Prostate gland (tissue), 2 donors: ENCODE results near the gene COPB1. TPM values are rescaled to one million over a fixed set of nuclear protein-coding genes. Genes with fewer than 3 reads are reported as not detected.

Source experiments
- DNase-seq: peaks from one replicate; pipeline ENCODE4 v3.0.0-alpha.2; 2019; ENCODE audit warnings: low spot score
- H3K27ac ChIP-seq, 2 donors: fragments of 200-600 bp; sonication (generic); 2 replicates each; pipeline ENCODE4 v1.5.1; 2017 to 2019
- H3K27me3 ChIP-seq: fragments of 200-600 bp; sonication (generic); replicated peaks from 2 replicates; pipeline ENCODE4 v1.5.1; 2019; ENCODE audit not compliant: insufficient read depth
- H3K36me3 ChIP-seq, 2 donors: fragments of 200-600 bp; sonication (generic); 1 replicate in 1 of 2; 2 replicates in 1 of 2; pipeline versions ENCODE4 v1.5.1 to v1.8.1; 2017 to 2019
- H3K4me1 ChIP-seq: fragments of 200-600 bp; sonication (generic); replicated peaks from 2 replicates; pipeline ENCODE4 v1.5.1; 2019
- H3K4me3 ChIP-seq, 2 donors: fragments of 200-600 bp; sonication (generic); 2 replicates each; pipeline ENCODE4 v1.5.1; 2017 to 2019
- H3K9me3 ChIP-seq: fragments of 200-600 bp; sonication (generic); 2 replicates; pipeline ENCODE4 v1.5.1; 2017
- CTCF ChIP-seq, 4 experiments: fragments of 200-600 bp in 2 of 4; fragments of 450-650 bp in 2 of 4; sonication (generic) in 2 of 4; IDR thresholded peaks; 1 replicate in 3 of 4; 2 replicates in 1 of 4; pipeline ENCODE4 v1.5.1; 2016 to 2019; ENCODE audit warnings: antibody characterized with exemption in 4 of 4, mild to moderate bottlenecking in 2 of 4, moderate library complexity in 2 of 4
- POLR2A ChIP-seq: fragments of 450-650 bp; IDR thresholded peaks from one replicate; pipeline ENCODE4 v1.6.1; 2016; ENCODE audit warnings: antibody characterized with exemption, mild to moderate bottlenecking
- POLR2AphosphoS5 ChIP-seq: sonication (generic); formaldehyde crosslinking; IDR thresholded peaks from one replicate; pipeline ENCODE4 v1.6.1; 2017; ENCODE audit warnings: antibody characterized with exemption
- WGBS: methylation state at CpG from one replicate; pipeline ENCODE4 v1.1.5; 2018; 5-methylcytosine and 5-hydroxymethylcytosine counted together
- intact Hi-C: fragments of 100-400 bp; cut with DNase I; formaldehyde crosslinking; loops from one replicate; pipeline ENCODE4 v1.14.2; 2022
- total RNA-seq, 2 donors: library from RNA; depleted of rRNA; stranded (reverse); fragments of >200 nt; gene quantifications; one replicate each; pipeline ENCODE4 v1.1.0, GENCODE V29; 2016

The COPB1 gene
- total RNA-seq, 2 donors from 2014 or later, result 77.7 to 145 TPM

- WGBS, result 77% methylated on average over 6 of the region's 6 CpGs
- no peaks in the 10 kb centered on the region for H3K36me3 ChIP-seq
- H3K27me3 ChIP-seq, result no peaks in the 10 kb centered on the region
- no peaks in the 10 kb centered on the region for H3K4me1 ChIP-seq
- no peaks in the 10 kb centered on the region for H3K9me3 ChIP-seq
- TF ChIP-seq POLR2AphosphoS5 (no peak), POLR2A (no peak), CTCF (IDR thresholded peaks at IDR 0.05) (peak in 2 of 4 experiments; percentile 20 to 32)
- H3K27ac ChIP-seq, result no peak overlapping the region
- DNase-seq, result no peak
- intact Hi-C loops, result loop anchor here (5.0 kb wide), 1 partner anchor 42 kb away; no protein-coding TSS in a partner anchor
- no peak overlapping the region for H3K4me3 ChIP-seq
Measured at GRCh38 chr11:14418801-14419417, 80.7 kb downstream of the COPB1 start.

- Histone ChIP-seq H3K27ac (no peak overlapping the region), H3K36me3 (no peaks in the 10 kb centered on the region), H3K4me1 (no peaks in the 10 kb centered on the region), H3K27me3 (no peaks in the 10 kb centered on the region), H3K4me3 (no peak overlapping the region), H3K9me3 (no peaks in the 10 kb centered on the region)
- intact Hi-C loops, result loop anchor here (5.0 kb wide), 1 partner anchor 40 kb away; no protein-coding TSS in a partner anchor
- WGBS, result 83% methylated on average over 4 of the region's 4 CpGs
- no peak for TF ChIP-seq POLR2A
- no peak for TF ChIP-seq CTCF (IDR thresholded peaks at IDR 0.05)
- TF ChIP-seq POLR2AphosphoS5, result no peak
- DNase-seq, result no peak
Measured at GRCh38 chr11:14417617-14418374, 81.8 kb downstream of the COPB1 start.

GRCh38 chr11:14417186-14417585 is 82.4 kb downstream of the COPB1 start:
- Histone ChIP-seq H3K27me3 (no peaks in the 10 kb centered on the region), H3K4me3 (no peak overlapping the region), H3K9me3 (no peaks in the 10 kb centered on the region), H3K27ac (no peak overlapping the region), H3K36me3 (no peaks in the 10 kb centered on the region), H3K4me1 (no peaks in the 10 kb centered on the region)
- 67% methylated on average over 4 of the region's 4 CpGs for WGBS
- TF ChIP-seq CTCF (IDR thresholded peaks at IDR 0.05) (no peak), POLR2AphosphoS5 (no peak), POLR2A (no peak)
- intact Hi-C loops, result loop anchor here (5.0 kb wide), 1 partner anchor 40 kb away; no protein-coding TSS in a partner anchor
- no peak for DNase-seq

GRCh38 chr11:14414470-14415461 is 84.8 kb downstream of the COPB1 start:
- intact Hi-C loops, result loop anchor here (5.0 kb wide), 1 partner anchor 37 kb away; no protein-coding TSS in a partner anchor
- Histone ChIP-seq H3K27ac (no peak overlapping the region), H3K27me3 (no peaks in the 10 kb centered on the region), H3K36me3 (no peaks in the 10 kb centered on the region), H3K4me3 (no peak overlapping the region), H3K4me1 (no peaks in the 10 kb centered on the region), H3K9me3 (no peaks in the 10 kb centered on the region)
- DNase-seq, result no peak
- TF ChIP-seq CTCF (IDR thresholded peaks at IDR 0.05) (no peak), POLR2A (no peak)
- WGBS, result 65% methylated on average over 7 of the region's 7 CpGs
